Heart right ventricle (tissue), 16 donors: Measurements from ENCODE around the gene IGSF9. TPM values are rescaled to one million over a fixed set of nuclear protein-coding genes. Genes with fewer than 3 reads are reported as not detected.
A peak's percentile ranks its signal among the peaks of the same experiment; 100 is the strongest.

ENCODE experiments used
- ATAC-seq, 8 donors: fragments of 200-7000 bp; cut with Tn5 transposase; one replicate each; pipeline ENCODE4 v1.9.1; 2020; ENCODE audit warnings: mild to moderate bottlenecking in 8 of 8, moderate library complexity in 8 of 8, moderate number of reproducible peaks in 1 of 8
- DNase-seq, 2 donors: peaks; one replicate each; pipeline ENCODE4 v3.0.0-alpha.2; 2020
- H3K27ac ChIP-seq, 10 donors: fragments of 200-600 bp; sonication (generic) in 2 of 10; one replicate each; pipeline versions ENCODE4 v1.5.0 to v1.8.0; 2020 to 2022; ENCODE audit warnings: mild to moderate bottlenecking in 3 of 10
- H3K27me3 ChIP-seq, 7 donors: fragments of 200-600 bp; one replicate each; pipeline ENCODE4 v1.8.0; 2021 to 2022; ENCODE audit warnings: mild to moderate bottlenecking in 2 of 7
- H3K36me3 ChIP-seq, 9 donors: fragments of 200-600 bp; sonication (generic) in 1 of 9; one replicate each; pipeline versions ENCODE4 v1.5.0 to v1.8.0; 2020 to 2022; ENCODE audit warnings: mild to moderate bottlenecking in 2 of 9
- H3K4me1 ChIP-seq, 9 donors: fragments of 200-600 bp; sonication (generic) in 1 of 9; one replicate each; pipeline versions ENCODE4 v1.5.0 to v1.8.0; 2020 to 2022; ENCODE audit warnings: mild to moderate bottlenecking in 4 of 9
- H3K4me3 ChIP-seq, 10 donors: fragments of 200-600 bp; sonication (generic) in 2 of 10; one replicate each; pipeline versions ENCODE4 v1.5.0 to v1.8.0; 2020 to 2022; ENCODE audit warnings: mild to moderate bottlenecking in 7 of 10, moderate library complexity in 2 of 10
- H3K9me3 ChIP-seq, 11 donors: fragments of 200-600 bp in 10 of 11; sonication (generic) in 2 of 11; one replicate each; pipeline versions ENCODE4 v1.5.0 to v1.8.0; 2013 to 2022; ENCODE audit warnings: mild to moderate bottlenecking in 2 of 11, control low read depth in 1 of 11, moderate library complexity in 1 of 11
- WGBS, 2 donors: extraction: QIAGEN DNeasy Blood & Tissue Kit; methylation state at CpG; one replicate each; pipeline ENCODE4 v1.1.7; 2013; ENCODE audit warnings: inconsistent platforms in 1 of 2; 5-methylcytosine and 5-hydroxymethylcytosine counted together
- intact Hi-C, 10 donors: fragments of 100-400 bp; cut with DNase I; formaldehyde crosslinking; loops; one replicate each; pipeline versions ENCODE4 v1.11.1 to v1.14.2; 2022
- polyA plus RNA-seq, 2 donors: library from polyadenylated mRNA; stranded (reverse); fragments of 200-250 nt; gene quantifications; one replicate each; pipeline ENCODE4 v1.2.3, GENCODE V29; 2013
- total RNA-seq, 10 donors: library from RNA; stranded (reverse); fragmentation: NEBNext Ultra II Directional in 3 of 10; extraction: Animal tissue kit (Norgen Biotek cat#: 25700) in 3 of 10; gene quantifications; one replicate each; pipeline versions ENCODE4 v1.2.1 to v1.2.4, GENCODE V29; 2021 to 2023
- TF ChIP-seq, protein P1 (sequence below), 9 donors: fragments of 200-600 bp; sonication (generic) in 2 of 9; IDR thresholded peaks; one replicate each; pipeline versions ENCODE4 v1.5.0 to v1.8.0; 2021 to 2022; ENCODE audit warnings: antibody characterized with exemption in 9 of 9, mild to moderate bottlenecking in 5 of 9, moderate library complexity in 1 of 9
- donor health status: Arrhythmogenic right ventricular cardiomyopathy.
- donor health status: ischemic (EF 13 %, LVEDD 7.1; RV severe dilation, severe dysfunction).
- donor health status: healthy with polysubstance abuse.
- donor health status: DM: no; HTN: yes; CAD: no.
- donor health status: DM: no; HTN: no; CAD: no.
- donor health status: ischemic (EF 25% LVEDD 6.9; RV normal size, moderate dysfunction).
- donor health status: ischemic (EF 25% LVEDD 5.7; RV mildly dilated, moderate dysfunction).
- donor health status: healthy.
- donor health status: DM: yes; HTN: yes; CAD: no.
- donor health status: Ischemic cardiomyopathy.
- donor health status: ischemic (EF 35%, LVEDD 5.7; RV mildly dilated, moderate dysfunction).
- donor health status: nonischemic (EF 11% LVEDD 7.7; RV severe dilation, severe dysfunction).
- donor health status: DM: yes; HTN: yes; CAD: no.
- donor health status: PGD.
- donor health status: ischemic (EF 29% LVEDD 5.4; RV normal size, mild dysfunction).
- donor health status: nonischemic (EF 23%, LVEDD 6.1; RV moderate dilation, normal function).

IGSF9 gene
- total and polyA plus RNA-seq, 12 donors, result 0.03 to 0.15 (median 0.08) TPM; not detected in 7

GRCh38 chr1:159916242-159917051, 29.0 kb downstream of the IGSF9 start:
- Histone ChIP-seq H3K27ac (peak overlapping the region in 9 of 10 donors; percentile 5 to 69 (median 48)), H3K9me3 (no peaks in the 10 kb centered on the region), H3K4me1 (peaks cover 18 to 87% (median 68%) of the 10 kb centered on the region in 9 donors), H3K4me3 (no peak overlapping the region), H3K36me3 (peaks cover 0 to 64% (median 32%) of the 10 kb centered on the region in 9 donors), H3K27me3 (no peaks in the 10 kb centered on the region)
- ATAC-seq (peak in 7 of 8 donors; percentile 15 to 58 (median 42)), DNase-seq (no peak)
- intact Hi-C loops, result no loop called here
- TF ChIP-seq, protein P1, sequence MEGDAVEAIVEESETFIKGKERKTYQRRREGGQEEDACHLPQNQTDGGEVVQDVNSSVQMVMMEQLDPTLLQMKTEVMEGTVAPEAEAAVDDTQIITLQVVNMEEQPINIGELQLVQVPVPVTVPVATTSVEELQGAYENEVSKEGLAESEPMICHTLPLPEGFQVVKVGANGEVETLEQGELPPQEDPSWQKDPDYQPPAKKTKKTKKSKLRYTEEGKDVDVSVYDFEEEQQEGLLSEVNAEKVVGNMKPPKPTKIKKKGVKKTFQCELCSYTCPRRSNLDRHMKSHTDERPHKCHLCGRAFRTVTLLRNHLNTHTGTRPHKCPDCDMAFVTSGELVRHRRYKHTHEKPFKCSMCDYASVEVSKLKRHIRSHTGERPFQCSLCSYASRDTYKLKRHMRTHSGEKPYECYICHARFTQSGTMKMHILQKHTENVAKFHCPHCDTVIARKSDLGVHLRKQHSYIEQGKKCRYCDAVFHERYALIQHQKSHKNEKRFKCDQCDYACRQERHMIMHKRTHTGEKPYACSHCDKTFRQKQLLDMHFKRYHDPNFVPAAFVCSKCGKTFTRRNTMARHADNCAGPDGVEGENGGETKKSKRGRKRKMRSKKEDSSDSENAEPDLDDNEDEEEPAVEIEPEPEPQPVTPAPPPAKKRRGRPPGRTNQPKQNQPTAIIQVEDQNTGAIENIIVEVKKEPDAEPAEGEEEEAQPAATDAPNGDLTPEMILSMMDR (IDR thresholded peaks at IDR 0.05), result no peak
- WGBS, 2 donors, result 33 to 43% methylated on average over 9 of the region's 9 CpGs

DNA sequence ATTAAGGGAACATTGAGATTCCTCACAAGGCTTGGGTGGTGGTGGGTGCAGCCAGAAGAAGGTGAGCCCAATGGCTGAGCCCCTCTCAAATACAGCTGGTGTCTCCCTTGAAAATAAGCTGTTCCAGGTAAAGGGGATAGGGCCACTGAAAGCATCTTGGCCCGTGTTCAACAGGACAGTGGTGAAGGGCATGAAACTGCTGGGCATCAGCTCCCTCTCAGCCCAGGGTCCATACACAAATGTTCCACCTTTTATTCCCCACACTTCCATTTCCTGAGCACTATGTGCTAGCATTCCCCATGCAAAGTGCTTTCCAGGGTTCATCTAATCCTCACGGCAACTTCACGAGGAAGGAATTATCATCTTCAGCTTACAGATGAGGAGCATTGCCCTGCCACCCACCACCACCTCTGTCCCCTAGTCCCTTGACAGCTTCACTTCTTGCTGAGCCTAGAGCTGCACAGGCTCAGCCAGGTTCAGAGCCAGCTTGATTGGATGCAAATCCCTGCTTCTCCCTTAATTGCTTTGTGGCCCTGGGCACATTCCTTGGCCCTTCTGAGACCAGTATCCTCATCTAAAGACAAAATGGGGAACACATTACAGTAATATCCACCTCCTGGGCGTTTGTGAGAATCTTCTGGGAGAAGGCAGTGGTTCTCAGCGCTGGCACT, 29.7 kb downstream of the IGSF9 start:
- Histone ChIP-seq H3K9me3 (no peaks in the 10 kb centered on the region), H3K4me1 (peaks cover 17 to 87% (median 68%) of the 10 kb centered on the region in 9 donors), H3K27ac (peak overlapping the region in 9 of 10 donors; percentile 5 to 69 (median 47)), H3K4me3 (no peak overlapping the region), H3K36me3 (peaks cover 0 to 57% (median 32%) of the 10 kb centered on the region in 9 donors), H3K27me3 (no peaks in the 10 kb centered on the region)
- DNase-seq, result no peak
- 33 to 42% methylated on average over 5 of the region's 5 CpGs for WGBS, 2 donors
- TF ChIP-seq, protein P1 (IDR thresholded peaks at IDR 0.05), result no peak
- ATAC-seq, result peak in 3 of 8 donors; percentile 2 to 21 (median 14)
- intact Hi-C loops, result no loop called here

- no peak overlapping the region for H3K4me3 ChIP-seq
- TF ChIP-seq, protein P1 (IDR thresholded peaks at IDR 0.05), result no peak
- WGBS, 2 donors, result 93 to 96% methylated on average over 10 of the region's 10 CpGs
- H3K9me3 ChIP-seq, result no peaks in the 10 kb centered on the region
- intact Hi-C loops, result no loop called here
- no peak overlapping the region for H3K27ac ChIP-seq
- ATAC-seq (no peak), DNase-seq (no peak)
- peaks cover 13 to 86% (median 64%) of the 10 kb centered on the region in 9 donors for H3K4me1 ChIP-seq
- H3K27me3 ChIP-seq, result no peaks in the 10 kb centered on the region
- peaks cover 0 to 44% (median 21%) of the 10 kb centered on the region in 9 donors for H3K36me3 ChIP-seq
Measured at GRCh38 chr1:159914252-159915018, 31.0 kb downstream of the IGSF9 start.
